Suppressor macrophage treated with lipopolysaccharide for 1 hour (primary cell): Measurements from ENCODE around the gene PLPP2.

Experiments used
- DNase-seq, 3 donors: peaks; one replicate each; pipeline ENCODE4 v3.0.0-alpha.2; 2020 to 2022

Gene PLPP2

GRCh38 chr19:313988-314815 lies 23.0 kb upstream of the PLPP2 start:
- no peak for DNase-seq

- DNase-seq: no peak
Measured at GRCh38 chr19:313169-313987, 22.2 kb upstream of the PLPP2 start.

GRCh38 chr19:311813-312261 lies 20.6 kb upstream of the PLPP2 start:
- no peak for DNase-seq

- DNase-seq: no peak
Measured at GRCh38 chr19:310781-311496, 19.7 kb upstream of the PLPP2 start.

GRCh38 chr19:310141-310651 lies 19.0 kb upstream of the PLPP2 start:
- no peak for DNase-seq

GRCh38 chr19:309206-309565 lies 18.0 kb upstream of the PLPP2 start:
- no peak for DNase-seq

- no peak for DNase-seq
Measured at GRCh38 chr19:308471-309205, 17.4 kb upstream of the PLPP2 start.

- DNase-seq: no peak
Measured at GRCh38 chr19:307793-308420, 16.7 kb upstream of the PLPP2 start.

- DNase-seq: no peak
Measured at GRCh38 chr19:307111-307531, 15.9 kb upstream of the PLPP2 start.

- no peak for DNase-seq
Measured at GRCh38 chr19:306151-306900, 15.1 kb upstream of the PLPP2 start.

- DNase-seq: no peak
Measured at GRCh38 chr19:305240-306150, 14.3 kb upstream of the PLPP2 start.

GRCh38 chr19:296476-297225 lies 5.4 kb upstream of the PLPP2 start:
- peak; percentile 90 to 94 (median 92) for DNase-seq

GRCh38 chr19:295687-296370 lies 4.6 kb upstream of the PLPP2 start:
- no peak for DNase-seq

GRCh38 chr19:294946-295686 lies 3.9 kb upstream of the PLPP2 start:
- DNase-seq: peak; percentile 27 to 71 (median 45)

- DNase-seq: no peak
Measured at GRCh38 chr19:294341-294945, 3.2 kb upstream of the PLPP2 start.

GRCh38 chr19:293436-294110 lies 2.4 kb upstream of the PLPP2 start:
- no peak for DNase-seq

GRCh38 chr19:292951-293350 lies 1.7 kb upstream of the PLPP2 start:
- DNase-seq: no peak
